Measurements from ENCODE around the gene ABCG2. TPM values are rescaled to one million over a fixed set of nuclear protein-coding genes. Genes with fewer than 3 reads are reported as not detected.

Gene ABCG2
- total RNA-seq, 2 donors from 2014 or later = 0.56 to 0.63 TPM

DNA sequence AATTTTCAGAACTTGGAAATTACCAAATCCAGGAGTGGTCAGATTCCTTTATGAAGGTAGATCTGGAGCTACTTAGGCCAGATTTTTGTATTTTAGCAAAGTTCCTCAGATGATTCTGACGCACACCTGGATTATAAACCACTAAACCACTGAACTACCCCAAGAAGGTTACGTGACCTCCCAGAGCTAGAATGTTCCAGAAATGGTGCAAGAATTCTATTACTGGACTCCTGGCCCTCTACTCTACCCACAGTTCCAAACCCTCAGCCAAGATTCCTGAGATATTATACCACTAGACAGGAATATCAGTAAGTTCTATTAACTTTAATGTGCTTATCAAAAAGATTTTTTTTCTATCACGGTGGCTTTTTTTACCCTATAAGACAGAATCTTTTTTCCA is 67.1 kb downstream of the ABCG2 start:
- no peaks in the 10 kb centered on the region for H3K27me3 Mint-ChIP-seq
- no peaks in the 10 kb centered on the region for H3K36me3 Mint-ChIP-seq (ENCODE audit: low read depth)
- no peak for ATAC-seq (replicated peaks)
- no peak overlapping the region for H3K27ac Mint-ChIP-seq
- no peaks in the 10 kb centered on the region for H3K4me1 Mint-ChIP-seq
- no peak overlapping the region for H3K4me3 Mint-ChIP-seq
- no peaks in the 10 kb centered on the region for H3K9me3 Mint-ChIP-seq

DNA sequence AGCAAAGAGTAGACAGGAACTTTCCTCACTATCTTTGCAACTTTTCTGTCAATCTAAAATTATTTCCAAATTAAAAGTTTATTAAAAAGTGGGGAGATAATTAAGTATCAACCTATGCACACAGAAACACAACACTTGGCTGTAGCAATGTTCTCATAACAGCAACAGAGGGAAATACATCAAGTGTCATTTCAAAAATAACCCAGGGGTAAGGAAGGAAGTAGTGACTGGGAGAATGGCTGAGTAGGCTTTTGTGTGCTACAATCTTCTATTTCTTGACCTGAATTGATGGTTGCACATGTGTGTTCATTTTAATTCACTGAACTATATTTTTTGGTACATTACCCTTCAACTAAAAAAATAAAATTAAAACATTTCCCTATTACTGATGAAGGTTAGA is 67.5 kb downstream of the ABCG2 start:
- no peak for ATAC-seq (replicated peaks)
- Mint-ChIP-seq H3K4me1 (no peaks in the 10 kb centered on the region), H3K36me3 (ENCODE audit: low read depth) (no peaks in the 10 kb centered on the region), H3K27ac (no peak overlapping the region), H3K27me3 (no peaks in the 10 kb centered on the region), H3K9me3 (no peaks in the 10 kb centered on the region), H3K4me3 (no peak overlapping the region)

DNA sequence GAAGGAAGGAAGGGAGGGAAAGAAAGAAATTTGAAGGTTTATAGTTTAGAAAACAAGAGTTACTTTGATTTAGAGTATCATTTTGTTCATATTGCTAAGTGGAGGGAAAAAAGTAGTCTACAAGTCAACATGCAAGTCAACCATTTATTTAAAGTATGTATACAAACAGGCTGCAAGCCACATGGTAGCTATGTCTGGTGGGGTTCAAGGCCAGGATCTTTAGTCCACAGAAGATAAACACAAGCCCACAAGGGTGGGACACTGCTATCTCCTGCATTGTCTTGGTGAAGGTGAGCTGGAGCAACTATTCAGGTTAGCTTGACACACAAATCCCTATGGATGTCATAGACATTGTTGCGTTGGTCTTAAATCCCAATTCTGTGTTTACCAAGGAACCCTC is 71.4 kb downstream of the ABCG2 start:
- no peak for ATAC-seq (replicated peaks)
- no peaks in the 10 kb centered on the region for H3K36me3 Mint-ChIP-seq (ENCODE audit: low read depth)
- no peaks in the 10 kb centered on the region for H3K9me3 Mint-ChIP-seq
- H3K4me3 Mint-ChIP-seq = no peak overlapping the region
- H3K4me1 Mint-ChIP-seq = no peaks in the 10 kb centered on the region
- no peak overlapping the region for H3K27ac Mint-ChIP-seq
- H3K27me3 Mint-ChIP-seq = no peaks in the 10 kb centered on the region

DNA sequence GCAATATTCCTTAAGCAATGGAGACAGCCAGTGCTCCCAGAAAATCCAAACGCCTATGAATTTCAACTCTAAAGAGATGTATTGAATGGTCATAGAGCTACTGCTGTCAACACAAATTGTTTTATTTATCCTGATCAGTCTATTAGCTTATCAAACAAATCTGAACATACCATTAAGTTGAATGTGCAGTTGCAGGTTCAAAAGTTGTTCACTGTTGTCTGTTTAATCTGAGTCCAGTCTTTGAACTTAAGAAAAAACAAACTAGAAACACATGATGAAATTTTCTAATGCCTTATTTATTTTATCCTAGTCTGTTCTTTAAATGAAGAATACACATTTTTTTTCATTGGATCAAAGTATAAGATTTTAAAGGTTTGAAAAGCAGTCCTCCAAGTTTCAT is 77.8 kb downstream of the ABCG2 start:
- Mint-ChIP-seq H3K4me1 (no peaks in the 10 kb centered on the region), H3K27ac (no peak overlapping the region), H3K9me3 (no peaks in the 10 kb centered on the region), H3K36me3 (ENCODE audit: low read depth) (peaks cover 15% of the 10 kb centered on the region), H3K27me3 (no peaks in the 10 kb centered on the region), H3K4me3 (no peak overlapping the region)
- no peak for ATAC-seq (replicated peaks)

DNA sequence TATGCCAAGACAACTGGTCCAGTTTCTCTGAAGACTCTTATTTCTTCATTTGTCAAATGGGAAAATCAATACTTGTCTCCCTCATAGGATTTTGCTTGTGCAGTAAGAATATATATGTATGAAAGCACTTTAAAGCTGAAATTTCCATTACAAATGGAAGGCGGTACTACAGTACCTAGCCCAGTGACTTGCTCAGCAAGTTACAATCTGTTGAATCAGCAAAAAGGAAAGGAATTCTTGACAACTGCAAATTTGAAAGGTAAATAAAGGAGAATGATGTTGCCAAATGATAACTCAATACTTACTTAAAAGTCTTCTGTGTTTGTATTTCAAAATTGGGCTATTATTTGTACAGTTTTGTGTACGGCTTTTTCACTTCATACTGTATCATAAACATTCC is 79.9 kb downstream of the ABCG2 start:
- H3K4me3 Mint-ChIP-seq = no peak overlapping the region
- peaks cover 34% of the 10 kb centered on the region for H3K36me3 Mint-ChIP-seq (ENCODE audit: low read depth)
- no peaks in the 10 kb centered on the region for H3K9me3 Mint-ChIP-seq
- H3K27ac Mint-ChIP-seq = no peak overlapping the region
- ATAC-seq (replicated peaks) = no peak
- no peaks in the 10 kb centered on the region for H3K27me3 Mint-ChIP-seq
- H3K4me1 Mint-ChIP-seq = no peaks in the 10 kb centered on the region

DNA sequence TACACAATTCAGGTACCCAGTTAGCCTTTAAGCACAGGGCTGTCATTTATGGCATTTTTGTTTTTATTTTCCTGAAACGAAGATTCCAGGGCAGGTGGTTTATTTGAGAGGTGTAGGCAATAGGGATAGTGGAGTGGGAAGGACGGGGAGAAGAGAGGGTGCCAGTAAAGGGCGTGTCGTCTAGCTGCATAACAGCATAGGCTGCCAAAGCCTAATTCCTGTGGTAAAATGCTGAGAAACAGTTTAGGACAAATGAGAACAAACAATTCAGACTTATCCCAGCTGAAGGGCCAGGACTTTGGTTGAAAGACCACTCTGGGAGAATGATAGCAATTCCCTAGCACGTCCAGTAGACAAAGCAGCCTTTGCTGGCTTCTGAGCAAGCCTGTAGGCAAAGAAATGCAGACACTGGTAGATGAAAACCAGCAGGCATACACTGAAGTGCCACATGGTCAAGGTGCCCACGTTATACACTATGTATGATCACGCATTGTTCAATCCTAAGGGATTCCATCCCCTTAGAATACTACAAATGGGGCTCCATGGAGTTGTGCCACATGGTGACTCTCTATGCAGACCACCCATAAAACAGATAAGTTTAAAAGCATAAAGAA is 80.4 kb downstream of the ABCG2 start:
- Mint-ChIP-seq H3K4me3 (no peak overlapping the region), H3K9me3 (no peaks in the 10 kb centered on the region), H3K27me3 (no peaks in the 10 kb centered on the region), H3K4me1 (no peaks in the 10 kb centered on the region), H3K36me3 (ENCODE audit: low read depth) (peaks cover 39% of the 10 kb centered on the region), H3K27ac (no peak overlapping the region)
- no peak for ATAC-seq (replicated peaks)

DNA sequence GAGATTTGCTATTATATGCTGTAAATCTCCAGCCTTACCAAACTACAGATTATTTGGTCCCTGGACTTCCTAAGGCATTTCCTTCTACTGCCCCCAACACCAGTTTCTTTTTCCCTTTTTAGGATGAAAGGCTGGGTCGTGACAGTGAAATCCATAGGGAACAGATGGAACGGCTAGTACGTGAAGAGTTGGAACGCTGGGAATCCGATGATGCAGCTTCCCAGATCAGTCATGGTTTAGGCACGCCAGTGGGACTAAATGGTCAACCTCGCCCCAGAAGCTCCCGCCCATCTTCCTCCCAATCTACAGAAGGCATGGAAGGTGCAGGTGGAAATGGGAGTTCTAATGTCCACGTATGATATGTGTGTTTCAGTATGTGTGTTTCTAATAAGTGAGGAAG is 83.1 kb downstream of the ABCG2 start:
- no peaks in the 10 kb centered on the region for H3K4me1 Mint-ChIP-seq
- no peak overlapping the region for H3K27ac Mint-ChIP-seq
- H3K36me3 Mint-ChIP-seq (ENCODE audit: low read depth) = peaks cover 66% of the 10 kb centered on the region
- no peak for ATAC-seq (replicated peaks)
- H3K9me3 Mint-ChIP-seq = peaks cover 3% of the 10 kb centered on the region
- H3K4me3 Mint-ChIP-seq = no peak overlapping the region
- no peaks in the 10 kb centered on the region for H3K27me3 Mint-ChIP-seq

DNA sequence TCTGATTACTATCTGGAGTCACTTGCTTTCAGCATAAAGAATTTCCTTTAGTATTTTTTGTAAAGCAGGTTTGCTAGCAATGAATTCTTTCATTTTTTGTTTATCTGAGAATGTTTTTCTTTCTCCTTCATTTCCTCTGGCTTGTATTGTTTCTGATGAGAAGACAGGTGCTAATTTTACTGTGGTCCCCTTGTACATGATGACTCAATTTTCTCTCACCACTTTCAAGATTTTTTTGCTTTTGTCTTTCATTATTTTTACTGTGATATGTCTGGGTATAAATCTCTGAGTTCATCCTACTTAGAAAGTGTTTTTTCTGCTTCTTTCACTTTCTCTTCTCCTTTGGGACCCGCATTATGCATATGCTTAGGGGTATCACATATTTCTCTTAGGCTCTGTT is 88.4 kb downstream of the ABCG2 start:
- Mint-ChIP-seq H3K36me3 (ENCODE audit: low read depth) (peaks cover 94% of the 10 kb centered on the region), H3K9me3 (peaks cover 3% of the 10 kb centered on the region)

DNA sequence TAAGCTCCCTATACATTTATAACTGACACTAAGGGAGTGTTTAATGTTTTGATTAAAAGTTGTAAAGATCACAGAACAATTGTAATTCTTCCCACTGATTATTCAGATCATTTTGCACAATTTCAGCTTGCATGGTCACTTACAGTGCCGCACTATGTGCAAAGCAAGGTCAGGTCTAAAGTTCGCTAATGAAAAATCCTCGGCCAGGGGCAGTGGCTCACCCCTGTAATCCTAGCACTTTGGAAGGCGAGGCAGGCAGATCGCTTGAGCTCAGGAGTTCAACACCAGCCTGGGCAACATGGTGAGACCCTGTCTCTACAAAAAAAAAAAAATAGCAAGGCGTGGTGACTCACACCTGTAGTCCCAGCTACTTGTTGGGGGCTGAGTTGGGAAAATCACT is 94.0 kb downstream of the ABCG2 start:
- H3K4me3 Mint-ChIP-seq = no peak overlapping the region
- ATAC-seq (replicated peaks) = no peak
- no peaks in the 10 kb centered on the region for H3K4me1 Mint-ChIP-seq
- H3K9me3 Mint-ChIP-seq = no peaks in the 10 kb centered on the region
- H3K27me3 Mint-ChIP-seq = no peaks in the 10 kb centered on the region
- H3K27ac Mint-ChIP-seq = no peak overlapping the region
- H3K36me3 Mint-ChIP-seq (ENCODE audit: low read depth) = peaks cover 73% of the 10 kb centered on the region

More for the DNA sequence above, 88.4 kb downstream of the ABCG2 start:
- H3K4me1 Mint-ChIP-seq = no peaks in the 10 kb centered on the region
- H3K27ac Mint-ChIP-seq = no peak overlapping the region
- ATAC-seq (replicated peaks) = no peak
- H3K27me3 Mint-ChIP-seq = no peaks in the 10 kb centered on the region
- no peak overlapping the region for H3K4me3 Mint-ChIP-seq

DNA sequence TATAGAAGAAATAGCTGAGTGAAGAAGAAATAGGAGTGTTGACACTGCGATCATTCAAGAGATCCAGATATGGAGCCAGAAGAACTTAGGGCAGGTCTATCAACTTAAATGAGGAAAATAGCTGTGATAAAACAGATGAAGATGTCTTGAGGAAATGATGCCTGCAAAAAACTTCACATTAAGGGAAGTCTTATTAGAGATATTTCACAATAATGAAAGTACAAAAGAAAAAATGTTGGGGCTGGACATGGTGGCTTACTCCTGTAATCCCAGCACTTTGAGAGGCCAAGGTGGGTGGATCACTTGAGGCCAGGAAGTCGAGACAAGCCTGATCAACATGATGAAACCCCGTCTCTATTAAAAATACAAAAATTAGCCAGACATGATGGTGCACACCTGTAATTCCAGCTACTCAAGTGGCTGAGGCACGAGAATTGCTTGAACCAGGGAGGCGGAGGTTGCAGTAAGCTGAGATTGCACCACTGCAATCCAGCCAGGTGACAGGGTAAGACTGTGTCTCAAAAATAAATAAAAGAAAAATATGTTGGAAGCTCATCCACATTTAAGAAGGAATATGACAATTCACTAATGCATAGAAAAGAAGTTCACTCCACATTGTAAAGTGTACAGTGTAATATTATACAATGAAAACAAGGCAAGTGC is 94.7 kb downstream of the ABCG2 start:
- ATAC-seq (replicated peaks) = no peak
- H3K4me1 Mint-ChIP-seq = no peaks in the 10 kb centered on the region
- H3K27ac Mint-ChIP-seq = no peak overlapping the region
- no peaks in the 10 kb centered on the region for H3K9me3 Mint-ChIP-seq
- H3K36me3 Mint-ChIP-seq (ENCODE audit: low read depth) = peaks cover 69% of the 10 kb centered on the region
- H3K4me3 Mint-ChIP-seq = no peak overlapping the region
- H3K27me3 Mint-ChIP-seq = no peaks in the 10 kb centered on the region

DNA sequence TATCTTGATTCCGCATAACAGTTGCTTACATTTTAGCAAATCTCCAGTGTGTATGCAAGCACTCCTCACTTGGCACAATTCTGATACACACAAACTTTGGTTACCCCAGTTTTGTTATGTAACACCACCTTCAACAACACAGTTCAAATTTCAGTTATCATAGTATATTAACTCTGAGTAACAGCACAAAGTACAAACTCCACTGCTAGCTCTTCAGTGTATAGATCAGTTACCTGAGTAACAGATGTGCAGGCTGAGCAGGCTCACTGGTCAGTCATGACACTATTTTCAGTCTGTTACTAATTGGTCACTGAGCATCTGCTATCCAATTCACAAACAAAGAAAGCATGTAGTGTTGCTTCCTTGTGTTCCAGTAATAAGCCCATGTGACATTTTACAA is 95.6 kb downstream of the ABCG2 start:
- H3K9me3 Mint-ChIP-seq = no peaks in the 10 kb centered on the region
- H3K4me1 Mint-ChIP-seq = no peaks in the 10 kb centered on the region
- H3K4me3 Mint-ChIP-seq = no peak overlapping the region
- no peaks in the 10 kb centered on the region for H3K27me3 Mint-ChIP-seq
- H3K36me3 Mint-ChIP-seq (ENCODE audit: low read depth) = peaks cover 65% of the 10 kb centered on the region
- ATAC-seq (replicated peaks) = no peak
- H3K27ac Mint-ChIP-seq = no peak overlapping the region

DNA sequence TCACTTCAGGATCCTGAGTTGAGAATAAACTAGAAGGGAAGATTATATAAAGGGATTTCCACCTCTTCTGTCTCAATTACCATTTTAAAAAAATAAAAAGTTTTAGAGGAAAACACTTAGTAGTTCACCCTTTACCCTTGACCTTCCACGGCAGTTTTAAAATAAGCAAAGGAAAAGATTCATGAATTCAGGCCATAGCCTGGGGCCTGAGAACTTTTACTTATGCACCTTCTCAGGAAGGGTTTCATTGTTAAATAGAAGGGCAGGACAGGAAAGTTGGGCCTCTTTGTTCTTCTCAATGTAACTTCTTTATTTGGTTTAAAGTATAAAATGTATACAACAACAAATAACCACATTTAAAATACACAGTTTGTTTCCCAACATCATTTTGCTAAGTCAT is 96.1 kb downstream of the ABCG2 start:
- H3K36me3 Mint-ChIP-seq (ENCODE audit: low read depth) = peaks cover 65% of the 10 kb centered on the region
- no peak overlapping the region for H3K27ac Mint-ChIP-seq
- H3K4me3 Mint-ChIP-seq = no peak overlapping the region
- H3K9me3 Mint-ChIP-seq = no peaks in the 10 kb centered on the region
- no peak for ATAC-seq (replicated peaks)
- H3K27me3 Mint-ChIP-seq = no peaks in the 10 kb centered on the region
- no peaks in the 10 kb centered on the region for H3K4me1 Mint-ChIP-seq

DNA sequence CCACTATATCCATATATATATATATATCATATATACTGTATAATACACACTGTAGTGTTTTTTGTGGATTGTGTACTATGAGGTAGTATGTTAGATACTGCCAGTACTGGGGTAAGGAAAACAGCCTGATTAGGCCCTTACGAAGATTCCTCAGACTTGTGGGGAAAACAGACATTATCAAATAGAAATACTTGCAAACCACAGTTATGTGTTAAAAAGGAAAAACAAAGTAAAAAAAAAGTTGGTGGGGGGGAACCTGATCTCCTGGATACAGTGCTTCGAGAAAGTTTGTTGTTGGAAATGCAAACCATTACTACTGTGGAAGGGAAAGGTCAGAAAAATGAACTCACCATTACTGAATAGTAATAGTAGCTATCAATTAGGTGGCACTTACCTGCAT is 98.0 kb downstream of the ABCG2 start:
- Mint-ChIP-seq H3K4me3 (no peak overlapping the region), H3K9me3 (no peaks in the 10 kb centered on the region), H3K4me1 (no peaks in the 10 kb centered on the region), H3K36me3 (ENCODE audit: low read depth) (peaks cover 62% of the 10 kb centered on the region), H3K27me3 (no peaks in the 10 kb centered on the region), H3K27ac (no peak overlapping the region)
- no peak for ATAC-seq (replicated peaks)

DNA sequence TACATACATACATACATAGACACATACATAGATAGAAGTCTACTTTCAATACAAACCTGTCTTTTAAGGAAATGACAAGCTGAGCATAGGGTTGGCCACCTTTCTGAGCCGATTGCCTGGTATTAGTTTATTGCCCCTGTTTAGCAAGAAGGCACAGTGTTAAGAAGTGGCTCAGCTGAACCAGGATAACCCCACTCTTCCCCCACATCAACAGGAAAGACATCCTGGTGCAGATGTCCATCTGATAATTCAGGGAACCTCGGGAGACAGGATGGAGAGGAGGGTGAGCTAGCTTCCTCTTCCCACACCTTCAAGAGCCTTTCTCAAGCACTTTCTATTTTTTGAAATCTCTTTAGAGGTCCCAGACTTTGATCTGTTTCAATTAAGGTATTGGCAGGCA is 98.7 kb downstream of the ABCG2 start:
- Mint-ChIP-seq H3K27ac (no peak overlapping the region), H3K36me3 (ENCODE audit: low read depth) (peaks cover 60% of the 10 kb centered on the region), H3K4me1 (no peaks in the 10 kb centered on the region), H3K9me3 (no peaks in the 10 kb centered on the region), H3K4me3 (no peak overlapping the region), H3K27me3 (no peaks in the 10 kb centered on the region)
- no peak for ATAC-seq (replicated peaks)

DNA sequence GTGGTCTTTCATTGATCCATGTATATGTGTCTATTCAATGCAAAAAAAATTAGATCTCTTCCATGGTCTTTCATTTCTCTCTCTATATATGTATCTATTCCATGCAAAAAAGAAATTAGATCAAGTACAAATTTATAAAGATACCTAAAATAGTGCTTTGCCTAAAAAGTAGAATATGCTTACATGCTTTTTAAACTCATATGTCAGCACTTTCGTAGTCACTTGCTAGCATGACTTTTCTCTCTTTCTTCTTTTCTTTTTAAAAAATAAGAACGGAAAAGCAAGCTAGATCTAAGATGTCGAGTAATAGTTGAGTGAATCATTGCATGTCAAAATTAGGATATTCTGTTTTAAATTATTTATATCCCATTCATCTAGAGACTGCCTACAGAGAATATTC is 100.1 kb downstream of the ABCG2 start:
- no peak overlapping the region for H3K27ac Mint-ChIP-seq
- H3K36me3 Mint-ChIP-seq (ENCODE audit: low read depth) = peaks cover 52% of the 10 kb centered on the region
- H3K4me1 Mint-ChIP-seq = no peaks in the 10 kb centered on the region
- H3K9me3 Mint-ChIP-seq = no peaks in the 10 kb centered on the region
- no peaks in the 10 kb centered on the region for H3K27me3 Mint-ChIP-seq
- no peak overlapping the region for H3K4me3 Mint-ChIP-seq
- no peak for ATAC-seq (replicated peaks)

DNA sequence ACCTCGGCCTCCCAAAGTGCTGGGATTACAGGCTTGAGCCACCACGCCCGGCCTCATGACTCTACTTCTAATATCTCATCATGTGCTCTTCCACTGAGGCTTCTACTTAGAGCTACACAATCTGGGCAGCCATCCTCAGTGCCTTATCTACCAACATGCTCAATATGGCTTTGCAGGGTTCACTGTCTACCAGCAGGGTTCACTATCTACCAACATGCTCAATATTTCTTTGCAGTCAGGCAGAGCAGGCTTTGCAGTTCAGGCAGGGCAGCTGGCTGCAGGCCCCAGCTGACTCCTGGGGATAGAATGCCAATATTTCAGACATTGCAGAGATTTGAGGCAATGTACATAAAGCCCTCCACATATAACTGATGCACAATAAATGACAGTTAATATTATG is 103.5 kb downstream of the ABCG2 start:
- H3K9me3 Mint-ChIP-seq = no peaks in the 10 kb centered on the region
- H3K4me1 Mint-ChIP-seq = no peaks in the 10 kb centered on the region
- H3K36me3 Mint-ChIP-seq (ENCODE audit: low read depth) = peaks cover 56% of the 10 kb centered on the region
- ATAC-seq (replicated peaks) = no peak
- no peak overlapping the region for H3K4me3 Mint-ChIP-seq
- no peaks in the 10 kb centered on the region for H3K27me3 Mint-ChIP-seq
- no peak overlapping the region for H3K27ac Mint-ChIP-seq

Measured in activated T-helper 17 cell treated with anti-CD3 and anti-CD28 coated beads, Interleukin-2, amount 50 U/mL, for 72 hours (primary cell).